Stimulated activated CD4-positive, alpha-beta T cell treated with anti-CD3 and anti-CD28 coated beads, TNF-alpha, amount 100 ng/mL, for 48 hours (primary cell): Measurements from ENCODE around the gene SRCAP.

Experiments
- DNase-seq, 3 donors: peaks; one replicate each; pipeline ENCODE4 v3.0.0-alpha.2; 2020; ENCODE audit warnings: low read depth in 3 of 3

The SRCAP gene

GRCh38 chr16:30698816-30699614 lies at the start of gene SRCAP:
TSS of gene SRCAP (plus strand) at chr16:30699171. CDS start at chr16:30700825, 1,654 bp downstream.
- peak; percentile 81 to 93 (median 81) for DNase-seq

GRCh38 chr16:30649725-30650368 lies 49.1 kb upstream of the SRCAP start:
- peak in 1 of 3 donors; percentile 19 for DNase-seq

- peak; percentile 96 to 99 (median 97) for DNase-seq
These were observed 48.4 kb upstream of the SRCAP start, which contains the start of gene PRR14 for GRCh38 chr16:30650369-30651123. TSS of gene PRR14 (plus strand) at chr16:30650960. CDS start at chr16:30651646, 686 bp downstream.

- peak; percentile 58 to 76 (median 71) for DNase-seq
These were observed 47.6 kb upstream of the SRCAP start for GRCh38 chr16:30651124-30652004.

GRCh38 chr16:30652005-30652296 lies 47.0 kb upstream of the SRCAP start:
- DNase-seq, result no peak

GRCh38 chr16:30652718-30653117 lies 46.3 kb upstream of the SRCAP start:
- DNase-seq, result no peak

- DNase-seq, result no peak
These were observed 44.1 kb upstream of the SRCAP start for GRCh38 chr16:30654856-30655255.

- no peak for DNase-seq
These were observed 43.1 kb upstream of the SRCAP start for GRCh38 chr16:30655815-30656347.

- no peak for DNase-seq
These were observed 42.6 kb upstream of the SRCAP start for GRCh38 chr16:30656388-30656787.

GRCh38 chr16:30656974-30657865 lies 41.8 kb upstream of the SRCAP start:
- DNase-seq, result no peak

GRCh38 chr16:30657866-30658730 lies 40.9 kb upstream of the SRCAP start, which contains the start of gene FBRS:
TSS of gene FBRS (plus strand) at chr16:30658431. CDS start at chr16:30659519, 1,088 bp downstream.
- peak; percentile 100 for DNase-seq

GRCh38 chr16:30658731-30659506 lies 40.1 kb upstream of the SRCAP start:
- no peak for DNase-seq

- DNase-seq, result peak in 1 of 3 donors; percentile 27
These were observed 39.2 kb upstream of the SRCAP start for GRCh38 chr16:30659507-30660423.

- DNase-seq, result peak; percentile 58 to 78 (median 70)
These were observed 38.3 kb upstream of the SRCAP start for GRCh38 chr16:30660424-30661261.

- DNase-seq, result no peak
These were observed 36.5 kb upstream of the SRCAP start for GRCh38 chr16:30662449-30662848.

- no peak for DNase-seq
These were observed 35.9 kb upstream of the SRCAP start for GRCh38 chr16:30663038-30663437.
